SU-DHL-6 (cell line): ENCODE data around the gene SLX9.

Experiments
- EZH2phosphoT487 ChIP-seq: fragments of 200-600 bp; sonication (generic), shearing (Covaris generic); conservative IDR thresholded peaks from 2 replicates; pipeline ENCODE4 v1.6.1; 2018; ENCODE audit warnings: mild to moderate bottlenecking, antibody characterized with exemption, low read length, moderate library complexity, mixed read lengths
- TF ChIP-seq, protein P1 (sequence below): fragments of 200-600 bp; sonication (generic); IDR thresholded peaks from one replicate; pipeline ENCODE4 v1.5.1; 2017; ENCODE audit warnings: antibody characterized with exemption, mild to moderate bottlenecking, low read length, moderate library complexity; ENCODE audit not compliant: insufficient read depth, poor library complexity, severe bottlenecking

- TF ChIP-seq, protein P1, sequence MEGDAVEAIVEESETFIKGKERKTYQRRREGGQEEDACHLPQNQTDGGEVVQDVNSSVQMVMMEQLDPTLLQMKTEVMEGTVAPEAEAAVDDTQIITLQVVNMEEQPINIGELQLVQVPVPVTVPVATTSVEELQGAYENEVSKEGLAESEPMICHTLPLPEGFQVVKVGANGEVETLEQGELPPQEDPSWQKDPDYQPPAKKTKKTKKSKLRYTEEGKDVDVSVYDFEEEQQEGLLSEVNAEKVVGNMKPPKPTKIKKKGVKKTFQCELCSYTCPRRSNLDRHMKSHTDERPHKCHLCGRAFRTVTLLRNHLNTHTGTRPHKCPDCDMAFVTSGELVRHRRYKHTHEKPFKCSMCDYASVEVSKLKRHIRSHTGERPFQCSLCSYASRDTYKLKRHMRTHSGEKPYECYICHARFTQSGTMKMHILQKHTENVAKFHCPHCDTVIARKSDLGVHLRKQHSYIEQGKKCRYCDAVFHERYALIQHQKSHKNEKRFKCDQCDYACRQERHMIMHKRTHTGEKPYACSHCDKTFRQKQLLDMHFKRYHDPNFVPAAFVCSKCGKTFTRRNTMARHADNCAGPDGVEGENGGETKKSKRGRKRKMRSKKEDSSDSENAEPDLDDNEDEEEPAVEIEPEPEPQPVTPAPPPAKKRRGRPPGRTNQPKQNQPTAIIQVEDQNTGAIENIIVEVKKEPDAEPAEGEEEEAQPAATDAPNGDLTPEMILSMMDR, result no peak
- no peak for TF ChIP-seq EZH2phosphoT487
Observed at GRCh38 chr21:44920694-44921604, 18.9 kb upstream of the SLX9 start, which contains the start of gene ITGB2.
